PC-9 (cell line): ENCODE data around the gene ZNF446. TPM values are rescaled to one million over a fixed set of nuclear protein-coding genes. Genes with fewer than 3 reads are reported as not detected.

Experiments
- BruUV-seq: library from RNA; stranded (reverse); fragments of 400-500 nt; replicated peaks from 2 replicates; lab custom pipeline; 2021; lab: Mats Ljungman, UMichigan
- CTCF ChIA-PET: fragments of 300-600 bp; sonication (Branson Sonifier 250); formaldehyde crosslinking; loops from one replicate; lab custom pipeline; 2022; ENCODE audit warnings: antibody characterized with exemption; lab: Charles Lee
- POLR2A ChIA-PET: fragments of 300-600 bp; sonication (Branson Sonifier 250); formaldehyde crosslinking; loops from one replicate; lab custom pipeline; 2022; ENCODE audit warnings: antibody characterized with exemption; ENCODE audit not compliant: unreplicated experiment; lab: Charles Lee
- DNase-seq, 2 experiments: peaks; one replicate each; pipeline versions ENCODE4 v3.0.0 to v3.0.0-alpha.2; 2015 to 2022; ENCODE audit warnings: mixed read lengths in 1 of 2
- H2AFZ ChIP-seq: fragments of 200-600 bp; sonication (generic); 2 replicates; pipeline ENCODE4 v1.8.1; 2017; ENCODE audit warnings: antibody characterized with exemption
- H3F3A ChIP-seq: fragments of 200-600 bp; sonication (generic); 2 replicates; pipeline ENCODE4 v1.8.1; 2017; ENCODE audit warnings: antibody characterized with exemption, mild to moderate bottlenecking, low read depth; ENCODE audit not compliant: insufficient read depth
- H3K27ac ChIP-seq: fragments of 200-600 bp; sonication (generic); 2 replicates; pipeline ENCODE4 v1.6.1; 2016; ENCODE audit warnings: mixed run types
- H3K27me3 ChIP-seq: fragments of 200-600 bp; sonication (generic); 2 replicates; pipeline ENCODE4 v1.6.1; 2016; ENCODE audit warnings: low read depth, mixed run types; ENCODE audit not compliant: insufficient read depth
- H3K36me3 ChIP-seq: fragments of 200-600 bp; sonication (generic); 2 replicates; pipeline ENCODE4 v1.6.1; 2016; ENCODE audit warnings: low read depth, mixed run types
- H3K4me1 ChIP-seq: fragments of 200-600 bp; sonication (generic); replicated peaks from 2 replicates; pipeline ENCODE4 v1.6.1; 2016; ENCODE audit warnings: mixed run types; ENCODE audit not compliant: insufficient read depth
- H3K4me2 ChIP-seq: fragments of 200-600 bp; sonication (generic); 2 replicates; pipeline ENCODE4 v1.6.1; 2017; ENCODE audit warnings: mixed run types
- H3K4me3 ChIP-seq: fragments of 200-600 bp; sonication (generic); 2 replicates; pipeline ENCODE4 v1.6.1; 2016; ENCODE audit warnings: mixed run types
- H3K79me2 ChIP-seq: fragments of 200-600 bp; sonication (generic); 2 replicates; pipeline ENCODE4 v1.6.1; 2017; ENCODE audit warnings: low read depth, mixed run types
- H3K9me2 ChIP-seq: fragments of 200-600 bp; sonication (generic); 2 replicates; pipeline ENCODE4 v1.8.1; 2017; ENCODE audit warnings: mild to moderate bottlenecking; ENCODE audit not compliant: insufficient read depth
- H3K9me3 ChIP-seq: fragments of 200-600 bp; sonication (generic); 2 replicates; pipeline ENCODE4 v1.8.1; 2016; ENCODE audit warnings: low read depth; ENCODE audit not compliant: insufficient read depth
- H4K20me1 ChIP-seq: fragments of 200-600 bp; sonication (generic); 2 replicates; pipeline ENCODE4 v1.8.1; 2017; ENCODE audit not compliant: insufficient read depth
- EZH2 ChIP-seq: fragments of 200-600 bp; sonication (generic); IDR thresholded peaks from 2 replicates; pipeline ENCODE4 v1.8.0; 2017; ENCODE audit warnings: antibody characterized with exemption, low read depth
- intact Hi-C: fragments of 100-400 bp; cut with micrococcal nuclease; formaldehyde crosslinking; loops from one replicate; pipeline ENCODE4 v1.10.0; 2022; ENCODE audit not compliant: unreplicated experiment
- total RNA-seq: library from RNA; stranded (reverse); gene quantifications from 2 replicates; pipeline ENCODE4 v1.2.3, GENCODE V29; 2021
- TF ChIP-seq, protein P1 (sequence below): fragments of 200-600 bp; sonication (generic); conservative IDR thresholded peaks from 2 replicates; pipeline ENCODE4 v1.6.1; 2017; ENCODE audit warnings: mixed run types, antibody characterized with exemption, mild to moderate bottlenecking, moderate library complexity

The ZNF446 gene
- total RNA-seq, 1 experiment from 2014 or later = 11.0 TPM

DNA sequence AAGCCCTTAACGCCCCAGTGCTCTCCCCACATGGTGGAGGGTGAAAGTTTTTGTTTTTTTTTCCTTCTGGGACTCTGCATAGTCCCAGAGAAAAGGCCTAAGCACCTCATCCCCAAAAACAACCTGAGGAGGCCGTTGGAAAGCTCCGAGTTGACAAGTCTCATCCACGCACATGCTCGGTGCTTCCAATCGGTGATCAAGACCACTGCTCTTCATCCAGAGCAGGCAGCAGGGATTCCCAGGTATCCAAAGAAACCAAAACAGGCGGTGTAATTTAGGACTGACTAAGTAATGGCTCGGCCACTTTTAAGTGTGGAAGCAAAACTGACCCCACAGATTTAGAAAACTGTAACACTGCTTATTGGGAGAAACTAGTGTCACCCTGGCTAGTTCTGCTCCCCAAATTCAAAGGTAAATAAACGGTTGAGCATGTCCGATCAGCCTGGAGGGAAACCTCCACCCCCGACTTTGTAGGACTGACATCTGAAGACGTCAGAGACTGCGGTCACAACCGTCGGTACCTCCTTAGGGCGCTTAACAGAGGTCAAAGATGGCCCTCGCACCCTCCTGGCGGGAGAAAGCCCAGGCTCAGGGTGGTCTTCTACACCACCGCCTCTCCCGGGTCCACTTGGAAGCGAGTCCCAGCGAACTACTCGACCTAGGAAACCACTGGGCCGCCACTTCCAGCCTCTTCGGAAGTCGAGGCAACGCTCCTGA, 997 bp upstream of the ZNF446 start:
- H3K27me3 ChIP-seq = no peaks in the 10 kb centered on the region
- peaks cover 18% of the 10 kb centered on the region; the same call in 1 of the 2 replicates for H3K4me1 ChIP-seq
- H3F3A ChIP-seq = peaks cover 18% of the 10 kb centered on the region
- CTCF ChIA-PET = interaction anchor here (0.6 kb wide), 1 partner anchor 1141 kb away, joined by 3 read pairs; no protein-coding TSS in a partner anchor
- intact Hi-C loops = loop anchor here (5.0 kb wide), 1 partner anchor 93 kb away; the partner anchor contains the start of gene ZNF837
- no peaks in the 10 kb centered on the region for H3K9me3 ChIP-seq
- BruUV-seq = TSS peak; percentile 70
- TF ChIP-seq EZH2 = no peak
- TF ChIP-seq, protein P1, sequence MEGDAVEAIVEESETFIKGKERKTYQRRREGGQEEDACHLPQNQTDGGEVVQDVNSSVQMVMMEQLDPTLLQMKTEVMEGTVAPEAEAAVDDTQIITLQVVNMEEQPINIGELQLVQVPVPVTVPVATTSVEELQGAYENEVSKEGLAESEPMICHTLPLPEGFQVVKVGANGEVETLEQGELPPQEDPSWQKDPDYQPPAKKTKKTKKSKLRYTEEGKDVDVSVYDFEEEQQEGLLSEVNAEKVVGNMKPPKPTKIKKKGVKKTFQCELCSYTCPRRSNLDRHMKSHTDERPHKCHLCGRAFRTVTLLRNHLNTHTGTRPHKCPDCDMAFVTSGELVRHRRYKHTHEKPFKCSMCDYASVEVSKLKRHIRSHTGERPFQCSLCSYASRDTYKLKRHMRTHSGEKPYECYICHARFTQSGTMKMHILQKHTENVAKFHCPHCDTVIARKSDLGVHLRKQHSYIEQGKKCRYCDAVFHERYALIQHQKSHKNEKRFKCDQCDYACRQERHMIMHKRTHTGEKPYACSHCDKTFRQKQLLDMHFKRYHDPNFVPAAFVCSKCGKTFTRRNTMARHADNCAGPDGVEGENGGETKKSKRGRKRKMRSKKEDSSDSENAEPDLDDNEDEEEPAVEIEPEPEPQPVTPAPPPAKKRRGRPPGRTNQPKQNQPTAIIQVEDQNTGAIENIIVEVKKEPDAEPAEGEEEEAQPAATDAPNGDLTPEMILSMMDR = no peak
- peak overlapping the region; percentile 88 for H3K4me2 ChIP-seq
- no peaks in the 10 kb centered on the region for H3K79me2 ChIP-seq
- peak overlapping the region; percentile 68 for H3K4me3 ChIP-seq
- no peaks in the 10 kb centered on the region for H4K20me1 ChIP-seq
- peak overlapping the region; percentile 17; the same call in 1 of the 2 replicates for H3K27ac ChIP-seq
- no peak for DNase-seq
- H2AFZ ChIP-seq = peak overlapping the region; percentile 77
- no peaks in the 10 kb centered on the region for H3K36me3 ChIP-seq
- no peaks in the 10 kb centered on the region for H3K9me2 ChIP-seq
- POLR2A ChIA-PET = no interaction called here

DNA sequence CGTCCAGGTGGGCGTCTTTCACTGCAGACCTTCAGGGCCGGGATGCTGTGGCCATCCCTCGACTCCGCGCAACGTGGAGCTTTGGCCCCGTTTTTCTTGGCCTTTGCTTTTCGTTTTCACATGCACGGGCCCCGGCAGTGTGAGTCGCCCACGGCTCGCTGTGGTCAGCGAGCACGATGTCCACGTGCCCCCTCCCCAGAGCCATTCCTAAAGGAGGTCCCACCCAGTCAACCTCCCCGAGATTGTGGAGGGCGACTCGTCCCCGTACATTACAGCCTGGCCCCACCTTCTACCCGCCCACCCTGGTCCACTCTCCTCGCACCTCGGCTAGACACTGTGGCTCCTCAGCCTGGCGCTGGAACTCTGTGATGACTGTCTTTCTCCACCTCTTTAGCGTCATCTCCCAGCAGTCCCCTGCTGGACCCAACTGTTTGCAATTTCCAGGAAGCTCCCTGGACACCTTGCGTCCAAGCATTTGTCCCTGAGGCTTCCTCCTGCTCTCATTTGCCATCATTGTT, 405 bp downstream of the ZNF446 start:
- BruUV-seq = TSS peak; percentile 24
- no peaks in the 10 kb centered on the region for H3K36me3 ChIP-seq
- peak in 1 of 2 experiments; percentile 6 for DNase-seq
- no peaks in the 10 kb centered on the region for H3K27me3 ChIP-seq
- intact Hi-C loops = loop anchor here (1.0 to 5.0 kb wide), 3 partner anchors 23 to 94 kb away; partner anchors contain the start of genes ZBTB45 and ZNF837
- H3K27ac ChIP-seq = peak overlapping the region; percentile 51
- ChIA-PET POLR2A (interaction anchor here (0.6 to 1.1 kb wide), 2 partner anchors 69 to 114 kb away, joined by 3 read pairs; partner anchors contain the start of gene ZNF497), CTCF (no interaction called here)
- peak overlapping the region; percentile 68 for H3K4me3 ChIP-seq
- peaks cover 18% of the 10 kb centered on the region; the same call in 1 of the 2 replicates for H3K4me1 ChIP-seq
- H3K9me2 ChIP-seq = no peaks in the 10 kb centered on the region
- H3F3A ChIP-seq = peaks cover 18% of the 10 kb centered on the region
- H4K20me1 ChIP-seq = no peaks in the 10 kb centered on the region
- TF ChIP-seq EZH2 = no peak
- TF ChIP-seq, protein P1 = no peak
- H3K79me2 ChIP-seq = no peaks in the 10 kb centered on the region
- peak overlapping the region; percentile 77 for H2AFZ ChIP-seq
- no peaks in the 10 kb centered on the region for H3K9me3 ChIP-seq
- H3K4me2 ChIP-seq = peak overlapping the region; percentile 88

- H3K4me1 ChIP-seq = peaks cover 18% of the 10 kb centered on the region; the same call in 1 of the 2 replicates
- H2AFZ ChIP-seq = no peak overlapping the region
- H3K36me3 ChIP-seq = no peaks in the 10 kb centered on the region
- no TSS peak for BruUV-seq
- ChIA-PET CTCF (no interaction called here), POLR2A (interaction anchor here (1.1 kb wide), 1 partner anchor 115 kb away, joined by 3 read pairs; the partner anchor contains the start of gene ZNF497)
- peaks cover 18% of the 10 kb centered on the region for H3F3A ChIP-seq
- H3K9me2 ChIP-seq = no peaks in the 10 kb centered on the region
- H3K27ac ChIP-seq = no peak overlapping the region
- no peaks in the 10 kb centered on the region for H4K20me1 ChIP-seq
- peak overlapping the region; percentile 68; the same call in 1 of the 2 replicates for H3K4me3 ChIP-seq
- no peaks in the 10 kb centered on the region for H3K79me2 ChIP-seq
- intact Hi-C loops = loop anchor here (5.0 kb wide), 1 partner anchor 95 kb away; the partner anchor contains the start of gene ZNF837
- peak overlapping the region; percentile 88 for H3K4me2 ChIP-seq
- no peak for DNase-seq
- TF ChIP-seq, protein P1 = no peak
- TF ChIP-seq EZH2 = no peak
- no peaks in the 10 kb centered on the region for H3K27me3 ChIP-seq
- H3K9me3 ChIP-seq = no peaks in the 10 kb centered on the region
Measured at GRCh38 chr19:58477130-58477529, 978 bp downstream of the ZNF446 start.
